A172 (cell line): ENCODE measurements around the gene ARHGAP19. TPM values are rescaled to one million over a fixed set of nuclear protein-coding genes. Genes with fewer than 3 reads are reported as not detected.
"Not testable (repeated sequence)": the region's sequence is repeated elsewhere in the genome, so short reads cannot be mapped to it uniquely, and the experiment has no call there.

Source experiments
- DNase-seq: peaks from one replicate; pipeline ENCODE4 v3.0.0-alpha.2; 2015; ENCODE audit warnings: low spot score
- total RNA-seq: library from RNA; depleted of rRNA; stranded (reverse); fragments of >200 nt; shearing (Covaris generic); gene quantifications from 2 replicates; pipeline ENCODE4 v1.2.3, GENCODE V29; 2014

Gene ARHGAP19
- total RNA-seq, 1 experiment from 2014 or later = 15.2 TPM

DNA sequence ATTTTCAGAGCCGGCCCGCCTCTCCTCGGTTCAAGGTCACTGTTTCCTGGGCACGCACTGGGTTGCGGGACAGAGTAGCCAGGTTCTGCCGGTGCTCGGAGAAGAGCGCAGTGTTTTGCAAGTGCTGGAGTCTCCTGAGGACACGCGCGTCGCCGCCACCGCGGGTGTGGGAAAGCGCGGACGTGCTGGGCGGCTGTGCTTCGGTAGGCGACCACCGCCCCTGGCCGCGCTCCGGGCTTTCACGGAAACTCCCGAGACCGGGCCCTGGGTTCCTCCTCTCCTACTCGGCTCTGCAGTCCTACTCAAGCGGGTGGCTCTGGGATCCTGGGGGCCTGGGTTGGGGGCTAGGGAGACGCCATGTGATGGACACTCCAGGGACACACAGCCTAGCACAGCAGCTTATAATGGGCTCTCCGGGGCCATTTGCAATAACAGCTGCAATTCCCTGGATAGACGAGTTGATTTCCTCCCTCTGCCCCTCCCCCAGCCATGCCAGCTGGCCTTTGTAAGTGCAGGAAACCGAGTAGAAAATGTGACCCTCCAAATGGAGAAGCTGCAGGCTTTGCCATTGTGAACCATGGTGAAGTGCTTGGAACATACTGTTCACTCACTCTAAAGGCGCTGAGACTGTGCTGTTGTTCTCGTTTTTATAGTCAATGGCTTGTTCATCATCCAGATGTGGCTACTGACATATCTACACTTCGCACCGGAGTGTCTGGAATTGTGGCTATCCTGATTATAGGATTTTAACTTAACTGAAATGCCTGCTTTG lies 28.8 kb upstream of the ARHGAP19 start:
- no peak for DNase-seq

DNA sequence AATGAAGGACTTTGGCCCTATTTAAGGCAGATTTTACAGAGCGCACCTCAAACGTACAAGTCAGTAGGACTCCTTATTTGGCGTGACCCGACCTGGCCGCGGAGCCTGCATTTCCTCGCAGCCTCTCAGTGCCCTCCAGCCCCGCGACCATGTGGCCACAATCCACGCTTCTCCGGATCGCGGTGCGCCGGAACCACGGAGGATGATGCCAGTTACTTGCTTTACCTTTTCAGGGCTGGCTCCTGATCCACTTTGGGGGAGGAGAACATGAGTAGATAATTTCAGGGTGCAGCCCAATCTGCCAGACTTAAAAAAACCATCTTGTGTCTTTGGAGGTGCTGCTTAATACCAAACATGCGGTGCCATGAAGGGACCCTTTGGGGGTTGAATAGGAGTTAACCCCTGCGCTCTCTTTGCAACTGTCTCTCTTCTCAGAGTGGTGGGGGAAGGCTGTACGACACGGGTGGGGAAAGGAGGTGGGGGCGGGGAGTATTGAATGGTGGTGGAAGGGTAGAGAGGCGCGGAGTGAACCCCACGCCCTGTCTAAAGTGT lies 28.1 kb upstream of the ARHGAP19 start:
- no peak for DNase-seq

DNA sequence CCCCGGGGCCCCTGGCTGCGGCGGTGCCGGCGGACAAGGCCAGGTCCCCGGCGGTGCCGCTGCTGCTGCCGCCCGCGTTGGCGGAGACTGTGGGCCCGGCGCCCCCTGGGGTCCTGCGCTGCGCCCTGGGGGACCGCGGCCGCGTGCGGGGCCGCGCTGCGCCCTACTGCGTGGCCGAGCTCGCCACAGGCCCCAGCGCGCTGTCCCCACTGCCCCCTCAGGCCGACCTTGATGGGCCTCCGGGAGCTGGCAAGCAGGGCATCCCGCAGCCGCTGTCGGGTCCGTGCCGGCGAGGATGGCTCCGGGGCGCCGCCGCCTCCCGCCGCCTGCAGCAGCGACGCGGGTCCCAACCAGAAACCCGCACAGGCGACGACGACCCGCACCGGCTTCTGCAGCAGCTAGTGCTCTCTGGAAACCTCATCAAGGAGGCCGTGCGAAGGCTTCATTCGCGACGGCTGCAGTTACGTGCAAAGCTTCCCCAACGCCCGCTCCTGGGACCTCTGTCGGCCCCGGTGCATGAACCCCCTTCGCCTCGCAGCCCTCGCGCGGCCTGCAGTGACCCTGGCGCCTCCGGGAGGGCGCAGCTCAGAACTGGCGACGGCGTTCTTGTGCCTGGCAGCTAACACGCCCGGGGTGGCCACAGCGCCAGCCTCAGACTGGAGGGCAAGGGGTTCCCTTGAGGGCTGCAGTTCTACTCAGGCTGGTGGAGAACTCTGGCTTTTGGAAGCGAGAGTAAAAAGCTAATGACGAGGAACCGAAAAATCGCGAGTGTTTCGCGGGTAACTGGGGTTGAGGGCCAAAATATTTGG lies 27.4 kb upstream of the ARHGAP19 start:
- DNase-seq = no peak

DNA sequence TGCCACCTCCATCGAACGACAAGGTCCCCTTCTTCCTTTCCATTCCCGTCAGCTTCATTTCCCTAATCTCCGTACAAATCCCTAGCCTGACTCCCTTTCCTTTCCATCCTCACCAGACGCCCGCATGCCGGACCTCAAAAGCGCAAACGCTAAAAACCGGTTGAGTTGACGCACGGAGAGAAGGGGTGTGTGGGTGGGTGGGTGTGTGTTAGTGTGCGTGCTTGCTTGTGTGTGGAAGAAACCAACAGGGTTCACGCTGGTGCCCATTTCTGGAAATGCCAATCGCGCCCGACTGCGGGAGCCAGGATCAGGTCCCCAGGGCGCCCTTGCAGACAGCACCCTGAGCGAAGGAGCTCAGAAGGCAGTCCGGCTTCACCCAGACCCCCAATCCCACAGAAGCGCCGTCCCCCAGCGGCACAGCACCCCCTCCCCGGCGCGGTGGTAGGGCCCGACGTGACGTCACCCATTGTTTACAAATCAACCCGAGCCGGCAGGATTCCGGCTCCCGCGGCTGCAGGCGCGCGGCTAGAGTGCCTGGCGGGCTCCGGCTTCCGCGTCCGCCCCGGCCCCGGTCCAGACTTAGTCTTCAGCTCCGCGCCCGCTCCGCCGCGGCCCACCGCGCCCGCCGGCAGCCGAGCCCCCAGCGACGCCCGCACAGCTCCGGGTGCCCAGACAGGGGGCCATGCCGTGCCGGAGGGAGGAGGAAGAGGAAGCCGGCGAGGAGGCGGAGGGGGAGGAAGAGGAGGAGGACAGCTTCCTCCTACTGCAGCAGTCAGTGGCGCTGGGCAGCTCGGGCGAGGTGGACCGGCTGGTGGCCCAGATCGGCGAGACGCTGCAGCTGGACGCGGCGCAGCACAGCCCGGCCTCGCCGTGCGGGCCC lies 26.6 kb upstream of the ARHGAP19 start, which contains the start of gene FRAT1:
Gene FRAT1 (plus strand): TSS at position 500 of the 880 bp plus-strand sequence. CDS start 183 bp downstream, at position 683.
- peak; percentile 77 for DNase-seq

DNA sequence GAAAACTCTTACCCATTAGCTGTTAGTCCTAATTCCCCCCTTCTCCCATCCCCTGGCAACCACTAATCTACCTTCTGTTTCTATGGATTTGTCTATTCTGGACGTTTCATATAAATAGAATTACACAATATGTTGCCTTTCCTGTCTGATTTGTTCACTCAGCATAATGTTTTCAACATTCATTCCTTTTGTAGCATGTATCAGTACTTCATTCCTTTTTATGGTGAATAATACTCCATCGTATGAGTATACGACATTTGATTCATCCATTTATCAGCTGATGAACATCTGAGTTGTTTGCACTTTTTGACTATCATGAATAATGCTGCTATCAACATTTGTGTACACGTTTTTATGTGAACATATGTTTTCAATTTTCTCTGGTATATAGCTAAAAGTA lies 22.2 kb upstream of the ARHGAP19 start:
- DNase-seq = no peak

DNA sequence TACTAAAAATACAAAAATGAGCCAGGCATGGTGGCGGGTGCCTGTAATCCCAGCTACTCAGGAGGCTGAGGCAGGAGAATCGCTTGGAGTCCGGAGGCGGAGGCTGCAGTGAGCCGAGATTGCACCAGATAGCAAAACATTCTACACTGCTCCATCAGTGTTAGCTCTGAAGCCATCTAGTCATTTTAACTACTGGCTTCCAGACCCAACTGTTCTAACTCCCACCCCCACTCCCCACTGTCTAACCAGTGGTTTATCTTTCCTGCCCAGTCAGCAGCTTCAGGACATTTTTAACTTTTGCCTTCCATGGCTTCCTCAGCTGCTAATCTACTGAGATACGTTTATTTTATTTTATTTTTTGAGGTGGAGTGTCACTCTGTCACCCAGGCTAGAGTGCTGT lies 20.5 kb upstream of the ARHGAP19 start:
- DNase-seq = no peak

DNA sequence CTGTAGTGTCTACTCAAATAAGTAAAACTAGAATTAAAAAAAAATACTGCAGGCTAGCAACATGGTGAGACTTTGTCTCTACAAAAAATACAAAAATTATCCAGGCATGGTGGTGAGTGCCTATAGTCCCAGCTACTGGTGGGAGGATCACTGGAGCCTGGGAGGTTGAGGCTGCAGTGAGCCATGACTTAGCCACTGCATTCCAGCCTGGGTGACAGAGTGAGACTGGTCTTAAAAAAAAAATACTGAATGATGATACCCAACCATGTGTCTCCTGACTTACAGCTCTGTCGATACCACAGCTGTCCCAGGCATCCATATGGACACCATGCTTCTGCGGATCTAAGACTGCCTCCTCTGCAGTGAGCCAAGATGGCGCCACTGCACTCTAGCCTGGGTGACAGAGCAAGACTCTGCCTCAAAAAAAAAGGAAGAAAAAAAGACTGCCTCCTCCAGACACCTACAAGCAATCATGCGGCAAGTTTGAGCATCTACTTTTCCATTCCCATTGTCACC lies 18.7 kb upstream of the ARHGAP19 start:
- no peak for DNase-seq

DNA sequence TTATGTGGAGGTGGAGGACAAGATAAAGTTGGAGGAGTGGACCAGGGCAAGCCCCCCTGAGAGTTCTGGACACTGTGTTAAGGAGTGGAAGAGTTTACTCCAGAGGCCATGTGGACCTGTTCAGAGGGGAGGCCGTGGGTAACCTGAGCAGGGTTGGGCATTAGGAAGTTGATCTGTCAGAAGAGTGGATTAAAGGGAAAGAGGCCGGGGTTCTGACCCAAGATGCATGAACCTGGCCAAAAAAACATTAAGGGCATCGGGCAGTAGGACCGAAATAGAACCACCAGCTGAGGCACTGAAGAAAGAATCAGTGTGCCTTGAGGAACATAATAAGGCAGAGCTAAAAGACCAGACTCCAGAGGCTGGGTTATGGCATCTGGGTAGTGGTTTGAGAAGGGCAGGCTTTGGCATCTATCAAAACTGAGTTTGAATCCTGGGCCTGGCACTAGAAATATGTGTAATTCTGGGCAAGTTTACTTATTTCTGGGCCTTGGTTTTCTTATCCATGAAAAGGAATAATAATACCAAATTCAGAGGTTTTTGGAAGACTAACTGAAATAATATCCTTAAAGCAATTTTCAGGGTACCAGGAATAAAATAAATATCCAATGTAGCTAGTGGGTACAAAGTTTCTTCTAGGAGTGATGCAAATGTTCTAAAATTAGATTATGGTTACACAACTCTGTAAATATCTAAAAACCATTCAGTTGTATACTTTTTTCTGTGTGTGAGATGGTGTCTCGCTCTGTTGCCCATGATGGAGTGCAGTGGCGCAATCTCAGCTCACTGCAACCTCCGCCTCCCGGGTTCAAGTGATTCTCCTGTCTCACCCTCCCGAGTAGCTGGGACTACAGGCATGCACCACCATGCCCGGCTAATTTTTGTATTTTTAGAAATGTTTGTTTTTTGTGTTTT lies 15.7 kb upstream of the ARHGAP19 start:
- no peak for DNase-seq

DNA sequence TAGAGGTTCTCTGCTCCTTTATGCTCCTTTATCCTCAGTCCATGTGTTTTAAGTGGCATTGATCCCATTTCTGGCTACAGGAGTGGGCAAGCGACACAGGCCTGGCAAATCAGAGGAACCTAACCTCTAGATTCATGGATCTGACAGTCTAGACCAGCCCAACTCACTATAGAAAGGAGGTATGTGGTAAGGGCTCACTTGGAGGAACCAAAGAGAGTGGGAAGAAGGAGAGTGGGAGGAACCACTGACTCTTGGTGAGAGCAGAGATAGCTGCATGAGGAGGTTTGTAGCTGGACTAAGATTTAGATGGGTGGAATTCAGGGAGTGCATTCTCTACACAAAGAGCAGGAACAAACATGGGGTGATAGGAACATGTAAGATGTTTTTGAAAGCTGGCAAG lies 15.0 kb upstream of the ARHGAP19 start:
- DNase-seq = no peak

DNA sequence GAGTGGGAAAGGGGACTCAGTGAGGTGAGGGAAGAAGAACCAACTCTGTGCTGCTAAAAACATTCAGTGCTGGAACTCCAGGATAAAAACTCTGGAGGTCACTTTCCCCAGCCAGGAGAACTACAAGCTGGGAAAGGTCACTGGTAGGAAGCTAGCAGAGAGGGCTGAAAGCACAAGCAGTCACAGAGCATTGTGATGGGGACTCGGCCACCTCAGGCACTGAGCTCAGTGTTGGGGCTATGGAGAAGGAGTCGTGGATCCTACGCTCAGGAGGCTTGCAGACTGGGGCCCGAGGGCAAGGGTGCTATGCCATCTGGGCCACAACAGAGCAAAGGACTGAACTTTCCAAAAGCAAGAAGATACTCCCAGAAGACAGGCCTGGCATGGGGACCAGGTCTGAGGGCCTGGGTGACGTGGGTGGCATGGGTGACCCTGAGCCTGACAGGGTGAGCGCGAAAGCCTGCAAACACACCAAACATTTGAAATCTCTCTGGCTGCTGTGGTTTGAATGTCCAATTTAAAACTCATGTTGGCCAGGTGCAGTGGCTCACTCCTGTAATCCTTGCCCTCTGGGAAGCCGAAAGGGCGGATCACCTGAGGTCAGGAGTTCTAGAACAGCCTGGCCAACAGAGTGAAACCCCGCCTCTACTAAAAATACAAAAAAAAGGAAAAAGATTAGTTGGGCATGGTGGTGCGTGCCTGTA lies 9.8 kb upstream of the ARHGAP19 start:
- no peak for DNase-seq

DNA sequence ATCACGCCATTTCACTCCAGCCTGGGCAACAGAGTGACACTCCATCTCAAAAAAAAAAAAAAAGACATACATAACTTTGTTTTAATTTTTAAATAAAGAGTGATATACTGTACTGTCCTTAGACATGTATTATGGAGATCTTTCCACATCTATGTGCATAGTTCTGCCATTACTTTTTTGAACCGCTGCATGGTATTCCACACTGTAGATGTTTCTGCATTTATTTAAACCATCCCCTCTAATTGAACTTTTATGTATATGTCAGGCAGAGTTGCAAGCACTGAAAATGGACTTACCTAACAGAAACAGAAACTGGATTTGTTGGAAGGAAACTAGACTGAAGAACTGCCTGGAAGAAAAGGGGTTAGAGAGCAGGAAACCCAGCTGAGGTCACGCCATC lies 8.5 kb upstream of the ARHGAP19 start:
- no peak for DNase-seq

DNA sequence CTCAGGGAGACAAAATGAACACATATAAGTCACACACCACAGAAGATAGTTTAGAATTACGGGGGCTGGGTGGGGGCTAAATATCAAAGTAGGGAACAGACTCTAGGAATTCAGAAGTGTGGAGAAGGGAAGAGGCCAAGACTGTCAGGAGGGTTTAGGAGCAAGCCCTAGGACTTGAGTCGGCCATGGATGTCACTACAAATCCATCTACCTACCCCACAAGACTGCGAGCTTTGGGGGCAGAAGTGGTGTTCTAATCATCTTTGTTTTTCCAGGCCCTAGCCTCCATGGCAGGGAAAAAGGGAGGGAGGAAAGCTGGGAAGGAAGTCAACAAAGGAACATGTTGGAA lies 5.8 kb upstream of the ARHGAP19 start:
- DNase-seq = no peak

DNA sequence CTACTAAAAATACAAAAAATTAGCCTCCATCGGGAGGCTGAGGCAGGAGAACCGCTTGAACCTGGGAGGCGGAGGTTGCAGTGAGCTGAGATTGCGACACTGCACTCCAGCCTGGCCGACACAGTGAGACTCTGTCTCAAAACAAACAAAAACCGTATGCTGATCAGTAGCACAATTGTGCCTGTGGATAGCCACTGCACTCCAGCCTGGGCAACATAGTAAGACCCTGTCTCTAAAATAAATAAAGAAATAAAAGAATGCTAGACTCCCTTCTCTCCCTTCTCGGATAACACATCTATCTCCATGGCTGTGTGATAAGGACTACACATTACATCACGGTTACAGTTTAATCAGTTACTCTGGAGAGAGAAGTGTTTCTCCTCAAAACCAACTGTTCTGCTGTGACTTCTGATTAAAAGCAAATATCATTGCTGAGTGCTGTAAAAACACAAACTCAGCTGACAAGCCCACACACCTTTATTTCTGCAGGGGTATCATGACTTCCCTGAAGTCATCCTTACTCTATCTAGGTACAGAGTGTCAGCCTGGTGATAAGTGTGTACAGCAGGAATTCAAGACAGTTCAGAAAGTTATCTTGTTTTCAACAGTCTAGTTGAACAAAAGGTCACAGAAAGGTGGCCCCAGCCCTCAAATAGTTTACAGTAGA lies 5.3 kb upstream of the ARHGAP19 start:
- no peak for DNase-seq

DNA sequence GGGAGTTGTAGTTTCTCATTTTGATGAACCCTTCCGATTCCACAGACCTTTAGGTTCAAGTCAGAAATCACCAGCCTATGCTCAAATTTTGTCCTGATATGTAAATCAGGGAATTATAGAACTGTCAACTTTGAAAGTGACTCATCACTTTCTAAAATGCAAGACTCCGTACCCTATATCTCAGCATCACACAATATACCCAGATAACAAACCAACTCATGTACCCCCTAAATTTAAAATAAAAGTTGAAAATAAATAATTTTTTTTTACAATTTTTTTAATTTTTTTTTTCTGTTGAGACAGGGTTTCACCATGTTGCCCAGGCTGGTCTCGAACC lies 393 bp upstream of the ARHGAP19 start:
- no peak for DNase-seq

DNA sequence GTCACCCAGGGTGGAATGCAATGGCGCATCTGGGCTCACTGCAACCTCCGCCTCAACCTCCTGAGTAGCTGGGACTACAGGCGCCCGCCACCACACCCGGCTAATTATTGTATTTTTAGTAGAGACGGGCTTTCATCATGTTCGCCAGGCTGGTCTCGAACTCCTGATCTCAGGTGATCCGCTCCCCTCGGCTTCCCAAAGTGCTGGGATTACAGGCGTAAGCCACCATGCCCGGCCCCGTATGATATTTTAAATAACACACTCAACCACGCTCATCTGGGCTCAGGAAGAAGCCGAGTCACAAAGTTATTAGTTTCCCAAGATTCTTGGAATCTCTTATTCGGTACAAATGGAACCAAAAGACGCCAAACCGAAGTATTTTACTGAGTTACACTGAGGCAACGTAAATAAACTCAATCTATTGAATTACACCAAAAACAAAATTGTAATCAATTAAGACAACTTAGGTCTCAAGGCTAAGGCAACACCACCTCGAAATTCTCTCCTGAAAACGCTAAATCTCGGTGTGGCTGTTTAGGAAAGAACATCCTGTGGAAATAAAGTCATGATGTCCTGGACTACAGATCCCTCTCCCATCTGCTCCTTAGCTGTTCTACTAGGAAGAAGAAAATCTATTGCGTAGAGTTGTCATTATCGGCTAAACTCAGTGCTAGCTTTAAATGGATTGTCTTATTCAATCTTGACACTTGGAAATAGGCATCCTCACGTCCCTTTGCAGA lies 910 bp downstream of the ARHGAP19 start:
- no peak for DNase-seq

DNA sequence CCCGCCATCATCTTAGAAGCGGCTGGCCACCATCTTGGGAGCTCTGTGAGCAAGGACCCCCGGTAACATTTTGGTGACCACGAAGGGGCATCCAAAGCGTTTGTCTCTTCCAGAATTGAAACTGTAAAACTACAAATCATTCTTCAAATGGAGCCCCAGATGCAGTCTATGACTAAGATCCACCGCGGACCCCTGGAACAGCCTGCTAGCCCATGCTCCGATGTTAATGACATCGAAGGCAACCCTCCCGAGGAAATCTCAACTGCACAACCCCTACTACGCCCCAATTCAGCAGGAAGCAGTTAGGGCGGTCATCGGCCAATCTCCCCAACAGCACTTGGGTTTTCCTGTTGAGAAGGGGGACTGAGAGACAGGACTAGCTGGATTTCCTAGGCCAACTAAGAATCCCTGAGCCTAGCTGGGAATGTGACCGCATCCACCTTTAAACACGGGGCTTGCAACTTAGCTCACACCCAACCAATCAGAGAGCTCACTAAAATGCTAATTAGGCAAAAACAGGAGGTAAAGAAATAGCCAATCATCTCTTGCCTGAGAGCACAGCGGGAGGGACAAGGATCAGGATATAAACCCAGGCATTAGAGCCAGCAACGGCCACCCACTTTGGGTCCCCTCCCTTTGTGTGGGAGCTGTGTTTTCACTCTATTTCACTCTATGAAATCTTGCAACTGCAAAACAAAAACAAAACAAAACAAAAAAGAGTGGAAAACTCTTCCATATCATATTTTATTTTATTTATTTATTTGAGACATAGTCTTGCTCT lies 1.7 kb downstream of the ARHGAP19 start:
- not testable (repeated sequence) for DNase-seq

DNA sequence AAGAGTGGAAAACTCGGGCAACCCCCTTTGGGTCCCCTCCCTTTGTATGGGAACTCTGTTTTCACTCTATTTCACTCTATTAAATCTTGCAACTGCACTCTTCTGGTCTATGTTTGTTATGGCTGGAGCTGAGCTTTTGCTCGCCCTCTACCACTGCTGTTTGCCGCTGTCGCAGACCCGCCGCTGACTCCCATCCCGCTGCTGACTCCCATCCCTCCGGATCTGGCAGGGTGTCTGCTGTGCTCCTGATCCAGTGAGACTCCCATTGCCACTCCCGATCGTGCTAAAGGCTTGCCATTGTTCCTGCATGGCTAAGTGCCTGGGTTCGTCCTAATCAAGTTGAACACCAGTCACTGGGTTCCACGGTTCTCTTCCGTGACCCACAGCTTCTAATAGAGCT lies 2.4 kb downstream of the ARHGAP19 start:
- not testable (repeated sequence) for DNase-seq

DNA sequence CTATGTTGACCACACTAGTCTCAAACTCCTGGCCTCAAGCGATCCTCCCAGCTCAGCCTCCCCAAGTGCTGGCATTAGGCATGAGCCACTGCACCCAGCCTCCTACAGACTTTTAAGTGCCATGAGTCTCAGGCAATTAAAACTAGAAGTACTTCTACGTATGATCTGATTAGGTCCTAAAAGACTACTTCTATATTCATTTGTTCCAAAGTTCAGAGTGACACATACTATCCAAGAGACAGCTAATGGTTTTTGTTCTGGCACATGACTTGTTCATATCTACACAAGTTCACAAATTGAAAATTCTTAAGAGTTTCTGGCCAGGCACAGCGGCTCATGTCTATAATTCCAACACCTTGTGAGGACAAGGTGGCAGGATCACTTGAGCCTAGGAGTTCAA lies 11.7 kb downstream of the ARHGAP19 start:
- DNase-seq = no peak
